Heart right ventricle (tissue), 16 donors: ENCODE results near the gene IMPA2. TPM values are rescaled to one million over a fixed set of nuclear protein-coding genes. Genes with fewer than 3 reads are reported as not detected.
A peak's percentile ranks its signal among the peaks of the same experiment; 100 is the strongest.

Source experiments
- ATAC-seq, 8 donors: fragments of 200-7000 bp; cut with Tn5 transposase; one replicate each; pipeline ENCODE4 v1.9.1; 2020; ENCODE audit warnings: mild to moderate bottlenecking in 8 of 8, moderate library complexity in 8 of 8, moderate number of reproducible peaks in 1 of 8
- DNase-seq, 2 donors: peaks; one replicate each; pipeline ENCODE4 v3.0.0-alpha.2; 2020
- H3K27ac ChIP-seq, 10 donors: fragments of 200-600 bp; sonication (generic) in 2 of 10; one replicate each; pipeline versions ENCODE4 v1.5.0 to v1.8.0; 2020 to 2022; ENCODE audit warnings: mild to moderate bottlenecking in 3 of 10
- H3K27me3 ChIP-seq, 7 donors: fragments of 200-600 bp; one replicate each; pipeline ENCODE4 v1.8.0; 2021 to 2022; ENCODE audit warnings: mild to moderate bottlenecking in 2 of 7
- H3K36me3 ChIP-seq, 9 donors: fragments of 200-600 bp; sonication (generic) in 1 of 9; one replicate each; pipeline versions ENCODE4 v1.5.0 to v1.8.0; 2020 to 2022; ENCODE audit warnings: mild to moderate bottlenecking in 2 of 9
- H3K4me1 ChIP-seq, 9 donors: fragments of 200-600 bp; sonication (generic) in 1 of 9; one replicate each; pipeline versions ENCODE4 v1.5.0 to v1.8.0; 2020 to 2022; ENCODE audit warnings: mild to moderate bottlenecking in 4 of 9
- H3K4me3 ChIP-seq, 10 donors: fragments of 200-600 bp; sonication (generic) in 2 of 10; one replicate each; pipeline versions ENCODE4 v1.5.0 to v1.8.0; 2020 to 2022; ENCODE audit warnings: mild to moderate bottlenecking in 7 of 10, moderate library complexity in 2 of 10
- H3K9me3 ChIP-seq, 11 donors: fragments of 200-600 bp in 10 of 11; sonication (generic) in 2 of 11; one replicate each; pipeline versions ENCODE4 v1.5.0 to v1.8.0; 2013 to 2022; ENCODE audit warnings: mild to moderate bottlenecking in 2 of 11, control low read depth in 1 of 11, moderate library complexity in 1 of 11
- CTCF ChIP-seq, 9 donors: fragments of 200-600 bp; sonication (generic) in 2 of 9; IDR thresholded peaks; one replicate each; pipeline versions ENCODE4 v1.5.0 to v1.8.0; 2021 to 2022; ENCODE audit warnings: antibody characterized with exemption in 9 of 9, mild to moderate bottlenecking in 5 of 9, moderate library complexity in 1 of 9
- WGBS, 2 donors: extraction: QIAGEN DNeasy Blood & Tissue Kit; methylation state at CpG; one replicate each; pipeline ENCODE4 v1.1.7; 2013; ENCODE audit warnings: inconsistent platforms in 1 of 2; 5-methylcytosine and 5-hydroxymethylcytosine counted together
- intact Hi-C, 10 donors: fragments of 100-400 bp; cut with DNase I; formaldehyde crosslinking; loops; one replicate each; pipeline versions ENCODE4 v1.11.1 to v1.14.2; 2022
- long read RNA-seq, 3 donors: library from polyadenylated mRNA; unstranded; transcript quantifications; one replicate each; pipeline ENCODE4 v2.0.0, GENCODE V29; 2020 to 2021
- polyA plus RNA-seq, 2 donors: library from polyadenylated mRNA; stranded (reverse); fragments of 200-250 nt; gene quantifications; one replicate each; pipeline ENCODE4 v1.2.3, GENCODE V29; 2013
- total RNA-seq, 10 donors: library from RNA; stranded (reverse); fragmentation: NEBNext Ultra II Directional in 3 of 10; extraction: Animal tissue kit (Norgen Biotek cat#: 25700) in 3 of 10; gene quantifications; one replicate each; pipeline versions ENCODE4 v1.2.1 to v1.2.4, GENCODE V29; 2021 to 2023
- donor health status: Arrhythmogenic right ventricular cardiomyopathy.
- donor health status: ischemic (EF 13 %, LVEDD 7.1; RV severe dilation, severe dysfunction).
- donor health status: healthy with polysubstance abuse.
- donor health status: DM: no; HTN: yes; CAD: no.
- donor health status: DM: no; HTN: no; CAD: no.
- donor health status: ischemic (EF 25% LVEDD 6.9; RV normal size, moderate dysfunction).
- donor health status: ischemic (EF 25% LVEDD 5.7; RV mildly dilated, moderate dysfunction).
- donor health status: healthy.
- donor health status: DM: yes; HTN: yes; CAD: no.
- donor health status: Ischemic cardiomyopathy.
- donor health status: ischemic (EF 35%, LVEDD 5.7; RV mildly dilated, moderate dysfunction).
- donor health status: nonischemic (EF 11% LVEDD 7.7; RV severe dilation, severe dysfunction).
- donor health status: DM: yes; HTN: yes; CAD: no.
- donor health status: PGD.
- donor health status: ischemic (EF 29% LVEDD 5.4; RV normal size, mild dysfunction).
- donor health status: nonischemic (EF 23%, LVEDD 6.1; RV moderate dilation, normal function).

IMPA2 gene
- total RNA-seq = 10 to 100 TPM; 19.8 to 79.6 (median 32.2) TPM
- 10 to 100 TPM; 17.6 to 41.9 TPM for polyA plus RNA-seq
- long read RNA-seq, donor 1, transcript IMPA2-201 (8 exons, 1,534 nt) = major isoform, 93 of 120 reads
- long read RNA-seq, donor 1, partial matches to known transcripts = 4 of 120 reads
- long read RNA-seq, donor 1, other reads (novel, unspliced or antisense) = 23 of 120 reads
- long read RNA-seq, donor 2, transcript IMPA2-201 (8 exons, 1,534 nt) = major isoform, 77 of 104 reads
- long read RNA-seq, donor 2, partial matches to known transcripts = 6 of 104 reads
- long read RNA-seq, donor 2, other reads (novel, unspliced or antisense) = 19 of 104 reads
- long read RNA-seq, donor 3, partial matches to known transcripts = 10 of 23 reads
- long read RNA-seq, donor 3, other reads (novel, unspliced or antisense) = 8 of 23 reads

- peak within 1 kb of the TSS; percentile 93 to 98 (median 96) for H3K27ac ChIP-seq
- ATAC-seq (peak in 4 of 8 donors; percentile 85 to 96 (median 92)), DNase-seq (no peak)
- H3K27me3 ChIP-seq = no peaks in the 10 kb centered on the region
- intact Hi-C loops = loop anchor here in 8 of 10 donors (1.0 to 10.0 kb wide), 7 partner anchors 34 to 130 kb away; partner anchors contain the start of genes CHMP1B (in 2 of the 8) and MPPE1 (in 1 of the 8)
- WGBS, 2 donors = 1 to 2% methylated on average over 23 to 42 of the region's 42 CpGs
- H3K4me1 ChIP-seq = peaks cover 0 to 55% (median 35%) of the 10 kb centered on the region in 9 donors
- no peak for TF ChIP-seq CTCF (IDR thresholded peaks at IDR 0.05)
- H3K36me3 ChIP-seq = no peaks in the 10 kb centered on the region
- H3K9me3 ChIP-seq = no peaks in the 10 kb centered on the region
- peak within 1 kb of the TSS; percentile 77 to 95 (median 88) for H3K4me3 ChIP-seq
Observed at GRCh38 chr18:11981192-11981542, at the start of gene IMPA2. Gene IMPA2 (plus strand): TSS chr18:11981507. CDS start chr18:11981670, 163 bp downstream.

- ATAC-seq = no peak
- Histone ChIP-seq H3K4me3 (no peak overlapping the region), H3K27ac (no peak overlapping the region), H3K4me1 (peaks cover 0 to 2% (median 0%) of the 10 kb centered on the region in 9 donors), H3K27me3 (no peaks in the 10 kb centered on the region), H3K36me3 (no peaks in the 10 kb centered on the region), H3K9me3 (no peaks in the 10 kb centered on the region)
- TF ChIP-seq CTCF (IDR thresholded peaks at IDR 0.05) = no peak
- intact Hi-C loops = no loop called here
- DNase-seq = no peak
- 92 to 93% methylated on average over 14 of the region's 14 CpGs for WGBS, 2 donors
Observed at GRCh38 chr18:11932393-11932792, 48.9 kb upstream of the IMPA2 start.

- Histone ChIP-seq H3K27me3 (no peaks in the 10 kb centered on the region), H3K36me3 (no peaks in the 10 kb centered on the region), H3K27ac (no peak overlapping the region), H3K9me3 (no peaks in the 10 kb centered on the region), H3K4me3 (no peak overlapping the region), H3K4me1 (peaks cover 0 to 9% (median 0%) of the 10 kb centered on the region in 9 donors)
- TF ChIP-seq CTCF (IDR thresholded peaks at IDR 0.05) = peak; percentile 70 to 90 (median 85)
- ATAC-seq (peak; percentile 42 to 84 (median 76)), DNase-seq (peak; percentile 72 to 73)
- WGBS, 2 donors = 3 to 4% methylated on average over 4 of the region's 4 CpGs
- intact Hi-C loops = loop anchor here (1.0 to 5.0 kb wide), 6 partner anchors 57 to 101 kb away; no protein-coding TSS in a partner anchor
Observed at GRCh38 chr18:11937874-11938478, 43.3 kb upstream of the IMPA2 start.

- peaks cover 0 to 11% (median under 1%) of the 10 kb centered on the region in 9 donors for H3K4me1 ChIP-seq
- ATAC-seq (no peak), DNase-seq (no peak)
- no peak overlapping the region for H3K27ac ChIP-seq
- H3K36me3 ChIP-seq = no peaks in the 10 kb centered on the region
- H3K27me3 ChIP-seq = no peaks in the 10 kb centered on the region
- 89 to 95% methylated on average over 2 of the region's 2 CpGs for WGBS, 2 donors
- no peak for TF ChIP-seq CTCF (IDR thresholded peaks at IDR 0.05)
- H3K9me3 ChIP-seq = no peaks in the 10 kb centered on the region
- no peak overlapping the region for H3K4me3 ChIP-seq
- intact Hi-C loops = no loop called here
Observed at GRCh38 chr18:11940956-11941355, 40.4 kb upstream of the IMPA2 start.
